Measurements from ENCODE around the gene LRRC59. TPM values are rescaled to one million over a fixed set of nuclear protein-coding genes. Genes with fewer than 3 reads are reported as not detected.
"Not testable (repeated sequence)": the region's sequence is repeated elsewhere in the genome, so short reads cannot be mapped to it uniquely, and the experiment has no call there.

Gene LRRC59
- total RNA-seq, 3 donors from 2014 or later, result 153 to 174 (median 159) TPM

GRCh38 chr17:50345432-50346312, 51.7 kb downstream of the LRRC59 start, which contains the start of gene XYLT2:
Gene XYLT2 (plus strand): TSS chr17:50346126. CDS start chr17:50346141, 15 bp downstream.
- peak; percentile 90 to 92 for ATAC-seq
- H3K27me3 Mint-ChIP-seq (ENCODE audit: low read depth), result no peaks in the 10 kb centered on the region
- peak within 1 kb of the TSS; percentile 89 for H3K4me3 Mint-ChIP-seq
- DNase-seq, result peak; percentile 92
- peaks cover 33% of the 10 kb centered on the region for H3K4me1 Mint-ChIP-seq (ENCODE audit: low read depth)
- no peaks in the 10 kb centered on the region for H3K9me3 Mint-ChIP-seq
- no peaks in the 10 kb centered on the region for H3K36me3 Mint-ChIP-seq (ENCODE audit: insufficient read depth)

GRCh38 chr17:50344731-50345365, 52.5 kb downstream of the LRRC59 start:
- peaks cover 33% of the 10 kb centered on the region for H3K4me1 Mint-ChIP-seq (ENCODE audit: low read depth)
- H3K4me3 Mint-ChIP-seq, result peak overlapping the region; percentile 80
- no peaks in the 10 kb centered on the region for H3K36me3 Mint-ChIP-seq (ENCODE audit: insufficient read depth)
- no peaks in the 10 kb centered on the region for H3K9me3 Mint-ChIP-seq
- no peaks in the 10 kb centered on the region for H3K27me3 Mint-ChIP-seq (ENCODE audit: low read depth)
- no peak for DNase-seq
- ATAC-seq, result no peak

- Mint-ChIP-seq H3K4me3 (no peak overlapping the region), H3K9me3 (peaks cover 8% of the 10 kb centered on the region), H3K4me1 (ENCODE audit: low read depth) (no peaks in the 10 kb centered on the region), H3K36me3 (ENCODE audit: insufficient read depth) (no peaks in the 10 kb centered on the region), H3K27me3 (ENCODE audit: low read depth) (no peaks in the 10 kb centered on the region)
- DNase-seq (no peak), ATAC-seq (no peak)
These were observed 57.9 kb downstream of the LRRC59 start for GRCh38 chr17:50339381-50339780.

- Mint-ChIP-seq H3K4me3 (no peak overlapping the region), H3K36me3 (ENCODE audit: insufficient read depth) (no peaks in the 10 kb centered on the region), H3K4me1 (ENCODE audit: low read depth) (peaks cover 3% of the 10 kb centered on the region), H3K9me3 (peaks cover 8% of the 10 kb centered on the region), H3K27me3 (ENCODE audit: low read depth) (no peaks in the 10 kb centered on the region)
- ATAC-seq (no peak), DNase-seq (no peak)
These were observed 58.7 kb downstream of the LRRC59 start for GRCh38 chr17:50338645-50339044.

- ATAC-seq (peak in 1 of 2 donors; percentile 43), DNase-seq (no peak)
- Mint-ChIP-seq H3K27me3 (ENCODE audit: low read depth) (peaks cover under 1% of the 10 kb centered on the region), H3K4me3 (no peak overlapping the region), H3K4me1 (ENCODE audit: low read depth) (peaks cover 5% of the 10 kb centered on the region), H3K36me3 (ENCODE audit: insufficient read depth) (no peaks in the 10 kb centered on the region), H3K9me3 (peaks cover 8% of the 10 kb centered on the region)
These were observed 59.4 kb downstream of the LRRC59 start for GRCh38 chr17:50337956-50338355.

GRCh38 chr17:50333291-50334057, 63.8 kb downstream of the LRRC59 start:
- ATAC-seq; H3K4me1 Mint-ChIP-seq (ENCODE audit: low read depth); H3K27me3 Mint-ChIP-seq (ENCODE audit: low read depth); DNase-seq; H3K36me3 Mint-ChIP-seq (ENCODE audit: insufficient read depth); H3K4me3 Mint-ChIP-seq; H3K9me3 Mint-ChIP-seq: not testable (repeated sequence)

- DNase-seq, result no peak
- peaks cover 8% of the 10 kb centered on the region for H3K27me3 Mint-ChIP-seq (ENCODE audit: low read depth)
- H3K36me3 Mint-ChIP-seq (ENCODE audit: insufficient read depth), result no peaks in the 10 kb centered on the region
- H3K9me3 Mint-ChIP-seq, result no peaks in the 10 kb centered on the region
- H3K4me1 Mint-ChIP-seq (ENCODE audit: low read depth), result peaks cover 5% of the 10 kb centered on the region
- no peak overlapping the region for H3K4me3 Mint-ChIP-seq
- no peak for ATAC-seq
These were observed 65.1 kb downstream of the LRRC59 start for GRCh38 chr17:50332196-50332595.

Other genes with a start within 250 kb of the LRRC59 start
- 10 to 100 TPM; 70.2 to 82.2 (median 76.6) TPM for gene PPP1R9B, start 246.8 kb downstream of the LRRC59 start, total RNA-seq
- not detected for gene SGCA, start 231.5 kb downstream of the LRRC59 start, total RNA-seq
- 1 to 10 TPM; 1.6 to 3.2 (median 2.8) TPM for gene COL1A1, start 195.9 kb downstream of the LRRC59 start, total RNA-seq
- gene TMEM92, start 123.1 kb downstream of the LRRC59 start, total RNA-seq, result not detected
- 10 to 100 TPM; 23.8 to 25.0 (median 24.1) TPM for gene XYLT2, start 51.4 kb downstream of the LRRC59 start, total RNA-seq
- gene MRPL27, start 24.3 kb downstream of the LRRC59 start, total RNA-seq, result 100 to 1,000 TPM in 2 of 3 donors, 10 to 100 TPM in 1; 85.2 to 109 (median 102) TPM
- 10 to 100 TPM; 12.2 to 13.3 (median 12.6) TPM for gene EME1, start 24.3 kb downstream of the LRRC59 start, total RNA-seq
- gene ACSF2, start 28.7 kb upstream of the LRRC59 start, total RNA-seq, result 1 to 10 TPM; 3.7 to 4.3 (median 4.3) TPM
- gene CHAD, start 71.4 kb upstream of the LRRC59 start, total RNA-seq, result not detected
- 10 to 100 TPM; 59.9 to 67.7 (median 67.4) TPM for gene RSAD1, start 81.3 kb upstream of the LRRC59 start, total RNA-seq
- under 1 TPM; 0.26 to 0.49 (median 0.30) TPM for gene MYCBPAP, start 110.9 kb upstream of the LRRC59 start, total RNA-seq
- gene EPN3, start 135.2 kb upstream of the LRRC59 start, total RNA-seq, result under 1 TPM in 1 of 3 donors, not detected in 2; 0.30 TPM
- gene SPATA20, start 149.7 kb upstream of the LRRC59 start, total RNA-seq, result 10 to 100 TPM in 2 of 3 donors, 1 to 10 TPM in 1; 6.5 to 16.9 (median 13.5) TPM
- under 1 TPM in 1 of 3 donors, not detected in 2; 0.03 TPM for gene CACNA1G, start 163.2 kb upstream of the LRRC59 start, total RNA-seq
- gene ABCC3, start 237.4 kb upstream of the LRRC59 start, total RNA-seq, result under 1 TPM; 0.26 to 0.63 (median 0.49) TPM

All from activated T-cell treated with anti-CD3 and anti-CD28 coated beads, Interleukin-2, amount 50 U/mL, for 4 hours (primary cell).